Panc1 (cell line): ENCODE data around the gene DGCR2.

ENCODE experiments used
- POLR2AphosphoS5 ChIP-seq: IDR thresholded peaks from 2 replicates; pipeline ENCODE4 v1.6.1; 2012; ENCODE audit warnings: mild to moderate bottlenecking, low read depth, low read length, moderate library complexity
- TF ChIP-seq, protein P1 (sequence below): fragments of 450-650 bp; IDR thresholded peaks from 2 replicates; pipeline ENCODE4 v1.5.1; 2017; ENCODE audit warnings: mild to moderate bottlenecking

GRCh38 chr22:19130959-19131684 is 8.9 kb upstream of the DGCR2 start, which contains the start of gene TSSK2:
- TF ChIP-seq, protein P1, sequence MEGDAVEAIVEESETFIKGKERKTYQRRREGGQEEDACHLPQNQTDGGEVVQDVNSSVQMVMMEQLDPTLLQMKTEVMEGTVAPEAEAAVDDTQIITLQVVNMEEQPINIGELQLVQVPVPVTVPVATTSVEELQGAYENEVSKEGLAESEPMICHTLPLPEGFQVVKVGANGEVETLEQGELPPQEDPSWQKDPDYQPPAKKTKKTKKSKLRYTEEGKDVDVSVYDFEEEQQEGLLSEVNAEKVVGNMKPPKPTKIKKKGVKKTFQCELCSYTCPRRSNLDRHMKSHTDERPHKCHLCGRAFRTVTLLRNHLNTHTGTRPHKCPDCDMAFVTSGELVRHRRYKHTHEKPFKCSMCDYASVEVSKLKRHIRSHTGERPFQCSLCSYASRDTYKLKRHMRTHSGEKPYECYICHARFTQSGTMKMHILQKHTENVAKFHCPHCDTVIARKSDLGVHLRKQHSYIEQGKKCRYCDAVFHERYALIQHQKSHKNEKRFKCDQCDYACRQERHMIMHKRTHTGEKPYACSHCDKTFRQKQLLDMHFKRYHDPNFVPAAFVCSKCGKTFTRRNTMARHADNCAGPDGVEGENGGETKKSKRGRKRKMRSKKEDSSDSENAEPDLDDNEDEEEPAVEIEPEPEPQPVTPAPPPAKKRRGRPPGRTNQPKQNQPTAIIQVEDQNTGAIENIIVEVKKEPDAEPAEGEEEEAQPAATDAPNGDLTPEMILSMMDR: no peak
- TF ChIP-seq POLR2AphosphoS5: no peak
